ENCODE results near the gene HTR3A. TPM values are rescaled to one million over a fixed set of nuclear protein-coding genes. Genes with fewer than 3 reads are reported as not detected.
A peak's percentile ranks its signal among the peaks of the same experiment; 100 is the strongest.

Gene HTR3A
- total and polyA plus RNA-seq, 9 of the 15 experiments (the other 6 are each of a cell fraction or from before 2014, with no cell fraction given), result not detected

- TF ChIP-seq L3MBTL2 (IDR thresholded peaks at IDR 0.05), result no peak
- no peak for TF ChIP-seq ZNF780A (CRISPR knock-in tag; IDR thresholded peaks at IDR 0.05)
- TF ChIP-seq HNRNPLL (IDR thresholded peaks at IDR 0.05; ENCODE audit: low read depth, low read length, poor library complexity, severe bottlenecking), result no peak
- TF ChIP-seq POLR2G (IDR thresholded peaks at IDR 0.05; ENCODE audit: low read depth, low read length), result no peak
- no peak for TF ChIP-seq HNRNPL (IDR thresholded peaks at IDR 0.05; ENCODE audit: low read depth, low read length)
- TF ChIP-seq MAFK (IDR thresholded peaks at IDR 0.05; ENCODE audit: low read length), result no peak
- no peak for TF ChIP-seq ZNF561 (CRISPR knock-in tag; conservative IDR thresholded peaks at IDR 0.05)
- TF ChIP-seq, protein P1, sequence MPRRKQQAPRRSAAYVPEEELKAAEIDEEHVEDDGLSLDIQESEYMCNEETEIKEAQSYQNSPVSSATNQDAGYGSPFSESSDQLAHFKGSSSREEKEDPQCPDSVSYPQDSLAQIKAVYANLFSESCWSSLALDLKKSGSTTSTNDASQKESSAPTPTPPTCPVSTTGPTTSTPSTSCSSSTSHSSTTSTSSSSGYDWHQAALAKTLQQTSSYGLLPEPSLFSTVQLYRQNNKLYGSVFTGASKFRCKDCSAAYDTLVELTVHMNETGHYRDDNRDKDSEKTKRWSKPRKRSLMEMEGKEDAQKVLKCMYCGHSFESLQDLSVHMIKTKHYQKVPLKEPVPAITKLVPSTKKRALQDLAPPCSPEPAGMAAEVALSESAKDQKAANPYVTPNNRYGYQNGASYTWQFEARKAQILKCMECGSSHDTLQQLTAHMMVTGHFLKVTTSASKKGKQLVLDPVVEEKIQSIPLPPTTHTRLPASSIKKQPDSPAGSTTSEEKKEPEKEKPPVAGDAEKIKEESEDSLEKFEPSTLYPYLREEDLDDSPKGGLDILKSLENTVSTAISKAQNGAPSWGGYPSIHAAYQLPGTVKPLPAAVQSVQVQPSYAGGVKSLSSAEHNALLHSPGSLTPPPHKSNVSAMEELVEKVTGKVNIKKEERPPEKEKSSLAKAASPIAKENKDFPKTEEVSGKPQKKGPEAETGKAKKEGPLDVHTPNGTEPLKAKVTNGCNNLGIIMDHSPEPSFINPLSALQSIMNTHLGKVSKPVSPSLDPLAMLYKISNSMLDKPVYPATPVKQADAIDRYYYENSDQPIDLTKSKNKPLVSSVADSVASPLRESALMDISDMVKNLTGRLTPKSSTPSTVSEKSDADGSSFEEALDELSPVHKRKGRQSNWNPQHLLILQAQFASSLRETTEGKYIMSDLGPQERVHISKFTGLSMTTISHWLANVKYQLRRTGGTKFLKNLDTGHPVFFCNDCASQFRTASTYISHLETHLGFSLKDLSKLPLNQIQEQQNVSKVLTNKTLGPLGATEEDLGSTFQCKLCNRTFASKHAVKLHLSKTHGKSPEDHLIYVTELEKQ (CRISPR knock-in tag; IDR thresholded peaks at IDR 0.05), result no peak
- TF ChIP-seq DDX20 (tag; IDR thresholded peaks at IDR 0.05; ENCODE audit: low read depth), result no peak
- no peak for TF ChIP-seq EP400 (IDR thresholded peaks at IDR 0.05)
- TF ChIP-seq, protein P2, sequence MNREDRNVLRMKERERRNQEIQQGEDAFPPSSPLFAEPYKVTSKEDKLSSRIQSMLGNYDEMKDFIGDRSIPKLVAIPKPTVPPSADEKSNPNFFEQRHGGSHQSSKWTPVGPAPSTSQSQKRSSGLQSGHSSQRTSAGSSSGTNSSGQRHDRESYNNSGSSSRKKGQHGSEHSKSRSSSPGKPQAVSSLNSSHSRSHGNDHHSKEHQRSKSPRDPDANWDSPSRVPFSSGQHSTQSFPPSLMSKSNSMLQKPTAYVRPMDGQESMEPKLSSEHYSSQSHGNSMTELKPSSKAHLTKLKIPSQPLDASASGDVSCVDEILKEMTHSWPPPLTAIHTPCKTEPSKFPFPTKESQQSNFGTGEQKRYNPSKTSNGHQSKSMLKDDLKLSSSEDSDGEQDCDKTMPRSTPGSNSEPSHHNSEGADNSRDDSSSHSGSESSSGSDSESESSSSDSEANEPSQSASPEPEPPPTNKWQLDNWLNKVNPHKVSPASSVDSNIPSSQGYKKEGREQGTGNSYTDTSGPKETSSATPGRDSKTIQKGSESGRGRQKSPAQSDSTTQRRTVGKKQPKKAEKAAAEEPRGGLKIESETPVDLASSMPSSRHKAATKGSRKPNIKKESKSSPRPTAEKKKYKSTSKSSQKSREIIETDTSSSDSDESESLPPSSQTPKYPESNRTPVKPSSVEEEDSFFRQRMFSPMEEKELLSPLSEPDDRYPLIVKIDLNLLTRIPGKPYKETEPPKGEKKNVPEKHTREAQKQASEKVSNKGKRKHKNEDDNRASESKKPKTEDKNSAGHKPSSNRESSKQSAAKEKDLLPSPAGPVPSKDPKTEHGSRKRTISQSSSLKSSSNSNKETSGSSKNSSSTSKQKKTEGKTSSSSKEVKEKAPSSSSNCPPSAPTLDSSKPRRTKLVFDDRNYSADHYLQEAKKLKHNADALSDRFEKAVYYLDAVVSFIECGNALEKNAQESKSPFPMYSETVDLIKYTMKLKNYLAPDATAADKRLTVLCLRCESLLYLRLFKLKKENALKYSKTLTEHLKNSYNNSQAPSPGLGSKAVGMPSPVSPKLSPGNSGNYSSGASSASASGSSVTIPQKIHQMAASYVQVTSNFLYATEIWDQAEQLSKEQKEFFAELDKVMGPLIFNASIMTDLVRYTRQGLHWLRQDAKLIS (CRISPR knock-in tag; IDR thresholded peaks at IDR 0.05), result no peak
- no peak for TF ChIP-seq ETV1 (tag; conservative IDR thresholded peaks at IDR 0.05; ENCODE audit: low read depth)
- TF ChIP-seq CREB1 (IDR thresholded peaks at IDR 0.05), result no peak
- TF ChIP-seq CREB1 (CRISPR knock-in tag; IDR thresholded peaks at IDR 0.05), result 0 out of 2 replicates have a peak, but pooled peaks have one; percentile 39
- 0 out of 2 replicates have a peak, but pooled peaks have one; percentile 32 for TF ChIP-seq CBFB (CRISPR knock-in tag; IDR thresholded peaks at IDR 0.05)
- no peak for TF ChIP-seq ZNF699 (CRISPR knock-in tag; IDR thresholded peaks at IDR 0.05; ENCODE audit: insufficient replicate concordance)
- no peak for TF ChIP-seq BRD4 (IDR thresholded peaks at IDR 0.05)
- TF ChIP-seq ZNF764 (CRISPR knock-in tag; IDR thresholded peaks at IDR 0.05; ENCODE audit: low read depth), result no peak
- peak; percentile 60; the same call in 1 of the 2 replicates for TF ChIP-seq ZBTB7A (IDR thresholded peaks at IDR 0.05; ENCODE audit: borderline replicate concordance, control insufficient read depth, low read depth, low read length)
- TF ChIP-seq BMI1 (IDR thresholded peaks at IDR 0.05; ENCODE audit: low read length), result no peak
- TF ChIP-seq, protein P3, sequence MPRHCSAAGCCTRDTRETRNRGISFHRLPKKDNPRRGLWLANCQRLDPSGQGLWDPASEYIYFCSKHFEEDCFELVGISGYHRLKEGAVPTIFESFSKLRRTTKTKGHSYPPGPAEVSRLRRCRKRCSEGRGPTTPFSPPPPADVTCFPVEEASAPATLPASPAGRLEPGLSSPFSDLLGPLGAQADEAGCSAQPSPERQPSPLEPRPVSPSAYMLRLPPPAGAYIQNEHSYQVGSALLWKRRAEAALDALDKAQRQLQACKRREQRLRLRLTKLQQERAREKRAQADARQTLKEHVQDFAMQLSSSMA (CRISPR knock-in tag; IDR thresholded peaks at IDR 0.05), result no peak
- TF ChIP-seq FOXJ3 (CRISPR knock-in tag; IDR thresholded peaks at IDR 0.05), result no peak
- TF ChIP-seq KLF10 (CRISPR knock-in tag; IDR thresholded peaks at IDR 0.05), result no peak
Measured at GRCh38 chr11:114036147-114036811, 61.4 kb downstream of the HTR3A start (continued).
